Right lobe of liver (tissue), 6 donors: ENCODE data around the gene MROH2A. TPM values are rescaled to one million over a fixed set of nuclear protein-coding genes. Genes with fewer than 3 reads are reported as not detected.

ENCODE experiments used
- ATAC-seq, 4 donors: fragments of 200-7000 bp; cut with Tn5 transposase; one replicate each; pipeline ENCODE4 v1.9.1; 2020; ENCODE audit warnings: mild to moderate bottlenecking in 4 of 4, moderate library complexity in 4 of 4
- DNase-seq, 3 donors: peaks; one replicate each; pipeline ENCODE4 v3.0.0-alpha.2; 2020
- H3K27ac ChIP-seq, 3 donors: fragments of 200-600 bp; one replicate each; pipeline ENCODE4 v1.8.0; 2022
- H3K27me3 ChIP-seq, 2 donors: fragments of 200-600 bp; one replicate each; pipeline ENCODE4 v1.8.0; 2022
- H3K36me3 ChIP-seq, 4 donors: fragments of 200-600 bp; sonication (generic) in 1 of 4; one replicate each; pipeline versions ENCODE4 v1.5.1 to v1.8.0; 2017 to 2022; ENCODE audit warnings: control low read depth in 1 of 4
- H3K4me1 ChIP-seq, 4 donors: fragments of 200-600 bp; sonication (generic) in 1 of 4; one replicate each; pipeline versions ENCODE4 v1.5.1 to v1.8.0; 2017 to 2022; ENCODE audit warnings: control low read depth in 1 of 4
- H3K4me3 ChIP-seq, 3 donors: fragments of 200-600 bp; one replicate each; pipeline ENCODE4 v1.8.0; 2022
- H3K9me3 ChIP-seq, 4 donors: fragments of 200-600 bp; sonication (generic) in 1 of 4; one replicate each; pipeline versions ENCODE4 v1.5.1 to v1.8.0; 2017 to 2022; ENCODE audit warnings: control low read depth in 1 of 4
- POLR2A ChIP-seq: fragments of 450-650 bp; IDR thresholded peaks from one replicate; pipeline ENCODE4 v1.6.1; 2017; ENCODE audit warnings: antibody characterized with exemption, mild to moderate bottlenecking
- WGBS: methylation state at CpG from one replicate; pipeline ENCODE4 v1.1.6; 2018; ENCODE audit warnings: low coverage, low lambda C conversion rate; ENCODE audit not compliant: insufficient coverage; ENCODE audit errors: missing lambda C conversion rate; 5-methylcytosine and 5-hydroxymethylcytosine counted together
- intact Hi-C, 2 donors: fragments of 100-400 bp; cut with DNase I; formaldehyde crosslinking; loops; one replicate each; pipeline versions ENCODE4 v1.11.2 to v1.14.1; 2022
- total RNA-seq, 6 experiments: library from RNA; depleted of rRNA in 2 of 6; stranded (reverse); fragments of >200 nt in 2 of 6; fragmentation: NEBNext Ultra II Directional in 3 of 6; extraction: Animal tissue kit (Norgen Biotek cat#: 25700) in 3 of 6; gene quantifications; one replicate each; pipeline versions ENCODE4 v1.1.0 to v1.2.4, GENCODE V29; 2016 to 2023
- TF ChIP-seq, protein P1 (sequence below), 4 donors: fragments of 200-600 bp in 3 of 4; fragments of 450-650 bp in 1 of 4; IDR thresholded peaks; one replicate each; pipeline versions ENCODE4 v1.5.1 to v1.8.0; 2016 to 2022; ENCODE audit warnings: antibody characterized with exemption in 4 of 4, mild to moderate bottlenecking in 2 of 4
- donor health status: DM: no; HTN: yes; CAD: no.
- donor health status: DM: no; HTN: no; CAD: no.
- donor health status: DM: no; HTN: no; CAD: no.
- donor health status: DM: no; HTN: yes; CAD: no.
- donor health status: DM: no; HTN: yes; CAD: no.

Gene MROH2A
- total RNA-seq, 6 experiments from 2014 or later: 0.49 to 7.6 (median 2.0) TPM

DNA sequence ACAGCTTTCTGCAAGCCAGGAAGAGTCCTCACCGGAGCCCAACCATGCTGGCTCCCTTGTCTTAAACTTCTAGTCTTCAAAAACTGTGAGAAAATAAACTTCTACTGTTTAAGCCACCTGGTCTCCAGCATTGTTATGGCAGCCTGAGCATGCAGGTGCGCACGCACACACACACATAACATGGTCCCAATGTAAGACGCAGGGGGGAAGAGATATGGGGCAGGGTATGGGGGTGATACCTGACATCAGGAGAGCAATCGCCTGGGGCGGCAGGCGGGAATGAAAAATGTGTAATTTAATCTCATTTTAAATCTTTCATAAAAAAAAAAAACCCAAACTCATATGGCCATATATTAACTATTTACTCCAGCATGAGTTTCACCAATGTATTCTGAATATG lies 58.2 kb downstream of the MROH2A start:
- ATAC-seq (no peak), DNase-seq (no peak)
- intact Hi-C loops: no loop called here
- Histone ChIP-seq H3K4me3 (no peak overlapping the region), H3K27ac (no peak overlapping the region), H3K27me3 (no peaks in the 10 kb centered on the region), H3K4me1 (peaks cover 0 to 3% (median 0%) of the 10 kb centered on the region in 4 donors), H3K36me3 (no peaks in the 10 kb centered on the region), H3K9me3 (no peaks in the 10 kb centered on the region)
- TF ChIP-seq, protein P1, sequence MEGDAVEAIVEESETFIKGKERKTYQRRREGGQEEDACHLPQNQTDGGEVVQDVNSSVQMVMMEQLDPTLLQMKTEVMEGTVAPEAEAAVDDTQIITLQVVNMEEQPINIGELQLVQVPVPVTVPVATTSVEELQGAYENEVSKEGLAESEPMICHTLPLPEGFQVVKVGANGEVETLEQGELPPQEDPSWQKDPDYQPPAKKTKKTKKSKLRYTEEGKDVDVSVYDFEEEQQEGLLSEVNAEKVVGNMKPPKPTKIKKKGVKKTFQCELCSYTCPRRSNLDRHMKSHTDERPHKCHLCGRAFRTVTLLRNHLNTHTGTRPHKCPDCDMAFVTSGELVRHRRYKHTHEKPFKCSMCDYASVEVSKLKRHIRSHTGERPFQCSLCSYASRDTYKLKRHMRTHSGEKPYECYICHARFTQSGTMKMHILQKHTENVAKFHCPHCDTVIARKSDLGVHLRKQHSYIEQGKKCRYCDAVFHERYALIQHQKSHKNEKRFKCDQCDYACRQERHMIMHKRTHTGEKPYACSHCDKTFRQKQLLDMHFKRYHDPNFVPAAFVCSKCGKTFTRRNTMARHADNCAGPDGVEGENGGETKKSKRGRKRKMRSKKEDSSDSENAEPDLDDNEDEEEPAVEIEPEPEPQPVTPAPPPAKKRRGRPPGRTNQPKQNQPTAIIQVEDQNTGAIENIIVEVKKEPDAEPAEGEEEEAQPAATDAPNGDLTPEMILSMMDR (IDR thresholded peaks at IDR 0.05): no peak
- no peak for TF ChIP-seq POLR2A
- 97% methylated on average over 7 of the region's 7 CpGs for WGBS

DNA sequence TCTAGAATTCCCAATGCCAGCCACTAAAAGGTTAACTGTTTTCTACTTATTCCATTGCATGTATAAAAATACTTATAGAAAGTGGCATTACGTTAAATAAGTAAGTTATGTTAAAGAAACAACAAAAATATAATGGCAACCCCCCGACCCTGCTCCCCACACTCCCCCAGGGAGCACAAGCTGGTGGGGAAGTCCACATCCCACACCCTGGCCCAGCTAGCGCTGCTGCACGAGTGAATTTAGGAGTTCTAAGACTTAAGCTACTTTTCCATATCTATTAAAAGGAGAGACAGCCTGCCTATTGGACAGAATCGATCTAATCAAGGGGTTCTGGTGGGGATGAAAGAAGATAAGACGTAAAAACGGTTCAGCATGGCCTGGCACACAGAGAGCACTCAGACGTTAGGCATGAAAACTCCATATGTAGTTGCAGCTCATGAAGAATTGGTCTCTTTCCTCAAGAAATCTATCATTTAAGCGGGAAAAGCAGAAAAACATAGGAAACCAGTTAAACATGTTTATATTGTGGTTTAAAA lies 59.6 kb downstream of the MROH2A start:
- ATAC-seq (no peak), DNase-seq (no peak)
- H3K4me3 ChIP-seq: no peak overlapping the region
- no peaks in the 10 kb centered on the region for H3K27me3 ChIP-seq
- H3K9me3 ChIP-seq: no peaks in the 10 kb centered on the region
- no peaks in the 10 kb centered on the region for H3K36me3 ChIP-seq
- no peak overlapping the region for H3K27ac ChIP-seq
- 78% methylated on average over 9 of the region's 9 CpGs for WGBS
- intact Hi-C loops: no loop called here
- no peak for TF ChIP-seq POLR2A
- TF ChIP-seq, protein P1 (IDR thresholded peaks at IDR 0.05): no peak
- H3K4me1 ChIP-seq: peaks cover 0 to 3% (median 0%) of the 10 kb centered on the region in 4 donors

DNA sequence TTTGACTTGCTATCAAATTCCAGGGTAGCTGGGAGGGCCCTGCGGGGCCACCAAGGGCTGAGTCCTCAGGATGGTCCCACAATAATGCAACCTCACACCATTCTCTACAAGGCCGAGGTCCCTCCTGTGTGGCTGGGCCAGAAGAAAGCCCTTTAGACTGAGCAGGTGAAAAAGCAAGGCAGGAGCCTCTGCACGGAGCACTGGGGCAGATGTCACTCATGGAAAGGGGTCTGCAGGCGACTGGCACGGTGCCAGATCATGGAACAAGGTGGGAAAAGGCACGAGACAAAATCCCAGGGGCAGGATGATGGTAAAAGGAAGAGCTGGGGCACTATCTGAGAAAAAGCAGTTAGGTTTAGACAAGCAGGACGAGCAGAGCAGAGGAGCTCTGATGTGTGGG lies 60.1 kb downstream of the MROH2A start:
- 67% methylated on average over 6 of the region's 7 CpGs for WGBS
- H3K9me3 ChIP-seq: no peaks in the 10 kb centered on the region
- H3K4me1 ChIP-seq: peaks cover 0 to 3% (median 0%) of the 10 kb centered on the region in 4 donors
- H3K27ac ChIP-seq: no peak overlapping the region
- H3K27me3 ChIP-seq: no peaks in the 10 kb centered on the region
- no peaks in the 10 kb centered on the region for H3K36me3 ChIP-seq
- no peak overlapping the region for H3K4me3 ChIP-seq
- intact Hi-C loops: no loop called here
- TF ChIP-seq POLR2A: no peak
- TF ChIP-seq, protein P1 (IDR thresholded peaks at IDR 0.05): no peak
- DNase-seq: no peak
- ATAC-seq: no peak

DNA sequence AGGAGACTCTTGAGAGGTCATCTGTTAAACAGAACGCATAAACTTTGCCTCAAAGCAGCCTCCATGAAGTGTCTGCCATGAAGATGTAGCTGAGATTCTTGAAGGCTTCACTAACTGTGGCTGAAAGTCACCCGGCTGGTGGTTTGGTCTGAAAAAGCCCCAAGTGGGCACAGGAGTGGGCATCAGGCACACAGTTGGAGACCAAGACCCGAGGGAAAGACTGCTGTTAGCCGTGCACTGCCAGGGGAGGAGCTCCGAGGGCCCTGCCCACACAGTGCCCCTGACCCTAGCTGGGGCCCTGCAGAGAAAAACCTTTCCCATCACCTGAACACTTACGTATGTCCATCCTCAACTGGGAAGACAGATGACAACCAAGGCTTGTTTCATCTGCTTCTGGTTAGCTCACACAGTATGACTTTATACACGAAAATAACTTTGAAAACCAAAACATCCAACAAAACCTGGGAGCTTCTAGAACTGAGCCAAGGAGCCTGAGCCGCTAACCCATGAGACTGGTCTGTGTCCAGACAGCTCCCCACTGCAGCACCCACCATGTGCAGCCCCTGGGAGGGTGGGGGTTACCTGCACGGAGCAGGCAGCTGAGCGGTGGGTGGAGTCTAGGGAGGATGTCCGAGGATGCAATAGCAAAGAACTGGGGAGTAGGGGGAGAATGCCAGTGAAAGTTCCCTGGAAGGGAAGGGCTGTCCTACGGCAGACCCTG lies 60.8 kb downstream of the MROH2A start:
- DNase-seq: no peak
- H3K27ac ChIP-seq: no peak overlapping the region
- no peaks in the 10 kb centered on the region for H3K36me3 ChIP-seq
- ATAC-seq: no peak
- TF ChIP-seq, protein P1 (IDR thresholded peaks at IDR 0.05): no peak
- TF ChIP-seq POLR2A: no peak
- peaks cover 0 to 3% (median 0%) of the 10 kb centered on the region in 4 donors for H3K4me1 ChIP-seq
- intact Hi-C loops: no loop called here
- no peaks in the 10 kb centered on the region for H3K9me3 ChIP-seq
- 90% methylated on average over 2 of the region's 12 CpGs for WGBS
- no peak overlapping the region for H3K4me3 ChIP-seq
- H3K27me3 ChIP-seq: no peaks in the 10 kb centered on the region
